Right cardiac atrium (tissue), 5 donors: ENCODE data around the gene CD33. TPM values are rescaled to one million over a fixed set of nuclear protein-coding genes. Genes with fewer than 3 reads are reported as not detected.
"Not testable (repeated sequence)": the region's sequence is repeated elsewhere in the genome, so short reads cannot be mapped to it uniquely, and the experiment has no call there.

Source experiments
- ATAC-seq, 2 donors: fragments of 200-7000 bp; cut with Tn5 transposase; one replicate each; pipeline versions ENCODE4 v1.8.0 to v1.9.1; 2020; ENCODE audit warnings: moderate library complexity in 2 of 2, mild to moderate bottlenecking in 1 of 2
- DNase-seq, 3 donors: peaks; one replicate each; pipeline ENCODE4 v3.0.0-alpha.2; 2020
- H3K27ac ChIP-seq: one replicate; pipeline ENCODE4 v1.5.1; 2013; ENCODE audit warnings: mild to moderate bottlenecking, low read length, control low read depth, moderate library complexity
- H3K27me3 ChIP-seq: one replicate; pipeline ENCODE4 v1.6.1; 2013; ENCODE audit not compliant: control insufficient read depth, insufficient read depth
- H3K4me1 ChIP-seq: one replicate; pipeline ENCODE4 v1.6.1; 2013; ENCODE audit warnings: low read length; ENCODE audit not compliant: control insufficient read depth, insufficient read depth
- H3K4me3 ChIP-seq: one replicate; pipeline ENCODE4 v1.5.1; 2013; ENCODE audit warnings: low read length, control low read depth
- H3K9me3 ChIP-seq: one replicate; pipeline ENCODE4 v1.6.1; 2013; ENCODE audit warnings: low read length; ENCODE audit not compliant: control insufficient read depth
- WGBS: extraction: QIAGEN DNeasy Blood & Tissue Kit; methylation state at CpG from one replicate; pipeline ENCODE4 v1.1.7; 2013; 5-methylcytosine and 5-hydroxymethylcytosine counted together
- intact Hi-C, 4 donors: fragments of 100-400 bp; cut with DNase I; formaldehyde crosslinking; loops; one replicate each; pipeline versions ENCODE4 v1.11.0 to v1.14.0; 2022 to 2023
- long read RNA-seq, 4 donors: library from polyadenylated mRNA; unstranded; transcript quantifications; one replicate each; pipeline ENCODE4 v2.0.0, GENCODE V29; 2020 to 2021
- polyA plus RNA-seq: library from polyadenylated mRNA; stranded (reverse); fragments of 200-250 nt; gene quantifications from one replicate; pipeline ENCODE4 v1.2.3, GENCODE V29; 2013
- total RNA-seq, 4 donors: library from RNA; stranded (reverse); fragmentation: NEBNext Ultra II Directional; extraction: Animal tissue kit (Norgen Biotek cat#: 25700); gene quantifications; one replicate each; pipeline ENCODE4 v1.2.1, GENCODE V29; 2021
- donor health status: healthy with polysubstance abuse.
- donor health status: DM: no; HTN: yes; CAD: no.
- donor health status: DM: no; HTN: no; CAD: no.
- donor health status: DM: no; HTN: yes; CAD: no; lungs with severe emphysema.
- donor health status: DM: yes; HTN: yes; CAD: no.

The CD33 gene
- total RNA-seq (1 to 10 TPM; 2.3 to 6.0 (median 4.1) TPM), polyA plus RNA-seq (2.4 TPM)
- long read RNA-seq, donor 1 = 0 reads
- long read RNA-seq, donor 2, partial matches to known transcripts = 1 of 1 reads
- long read RNA-seq, donor 2, other reads (novel, unspliced or antisense) = 0 of 1 reads
- long read RNA-seq, donor 3, partial matches to known transcripts = 0 of 3 reads
- long read RNA-seq, donor 3, other reads (novel, unspliced or antisense) = 3 of 3 reads
- long read RNA-seq, donor 4 = 0 reads

GRCh38 chr19:51224898-51225393 is at the start of gene CD33:
Gene CD33 (plus strand): TSS chr19:51225080. CDS start chr19:51225119, 39 bp downstream.
- H3K4me3 ChIP-seq, H3K4me1 ChIP-seq, H3K27me3 ChIP-seq, intact Hi-C loops, H3K9me3 ChIP-seq, H3K27ac ChIP-seq: not testable (repeated sequence)
- peak; percentile 59 to 71 for ATAC-seq
- WGBS = 60% methylated on average over 11 of the region's 11 CpGs
- DNase-seq = peak; percentile 17 to 65 (median 56)

DNA sequence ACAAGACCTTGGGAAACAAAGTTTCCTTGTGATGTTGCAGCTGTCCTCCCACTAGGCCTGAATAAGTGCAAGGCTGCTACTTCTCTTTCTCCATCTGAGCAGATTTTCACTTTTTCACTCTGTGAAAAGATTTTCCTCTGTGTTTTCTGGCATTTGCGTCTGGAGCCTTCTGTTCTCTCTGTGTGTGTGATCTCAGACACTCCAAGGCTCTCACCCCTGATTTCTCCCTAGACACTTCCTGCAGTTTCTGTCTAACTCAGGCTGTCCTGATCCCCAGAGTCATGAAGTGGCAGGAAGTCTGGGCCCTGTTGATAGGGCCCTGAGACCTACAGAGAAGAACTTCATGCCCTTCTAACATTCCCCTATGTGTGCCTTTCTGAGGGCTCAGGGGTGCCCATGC is 45.6 kb upstream of the CD33 start:
- WGBS = 21% methylated on average over 1 of the region's 1 CpG
- no peaks in the 10 kb centered on the region for H3K9me3 ChIP-seq
- intact Hi-C loops = no loop called here
- no peaks in the 10 kb centered on the region for H3K27me3 ChIP-seq
- H3K4me1 ChIP-seq = no peaks in the 10 kb centered on the region
- ATAC-seq = no peak
- no peak overlapping the region for H3K4me3 ChIP-seq
- H3K27ac ChIP-seq = no peak overlapping the region
- no peak for DNase-seq

- Histone ChIP-seq H3K27ac (no peak overlapping the region), H3K9me3 (no peaks in the 10 kb centered on the region), H3K4me1 (no peaks in the 10 kb centered on the region), H3K4me3 (no peak overlapping the region), H3K27me3 (no peaks in the 10 kb centered on the region)
- 93% methylated on average over 39 of the region's 39 CpGs for WGBS
- no peak for ATAC-seq
- intact Hi-C loops = no loop called here
- DNase-seq = no peak
These were observed 43.4 kb upstream of the CD33 start for GRCh38 chr19:51181377-51181912.

GRCh38 chr19:51181913-51182419 is 42.9 kb upstream of the CD33 start:
- intact Hi-C loops = no loop called here
- no peaks in the 10 kb centered on the region for H3K27me3 ChIP-seq
- H3K4me3 ChIP-seq = no peak overlapping the region
- H3K27ac ChIP-seq = no peak overlapping the region
- H3K9me3 ChIP-seq = no peaks in the 10 kb centered on the region
- WGBS = 55% methylated on average over 31 of the region's 31 CpGs
- peak in 1 of 3 donors; percentile 62 for DNase-seq
- H3K4me1 ChIP-seq = no peaks in the 10 kb centered on the region
- ATAC-seq = no peak

GRCh38 chr19:51183629-51184028 is 41.3 kb upstream of the CD33 start:
- no peak overlapping the region for H3K27ac ChIP-seq
- H3K4me3 ChIP-seq = no peak overlapping the region
- DNase-seq = no peak
- no peak for ATAC-seq
- WGBS = 77% methylated on average over 8 of the region's 8 CpGs
- intact Hi-C loops = no loop called here
- H3K4me1 ChIP-seq = no peaks in the 10 kb centered on the region
- H3K27me3 ChIP-seq = no peaks in the 10 kb centered on the region
- no peaks in the 10 kb centered on the region for H3K9me3 ChIP-seq

DNA sequence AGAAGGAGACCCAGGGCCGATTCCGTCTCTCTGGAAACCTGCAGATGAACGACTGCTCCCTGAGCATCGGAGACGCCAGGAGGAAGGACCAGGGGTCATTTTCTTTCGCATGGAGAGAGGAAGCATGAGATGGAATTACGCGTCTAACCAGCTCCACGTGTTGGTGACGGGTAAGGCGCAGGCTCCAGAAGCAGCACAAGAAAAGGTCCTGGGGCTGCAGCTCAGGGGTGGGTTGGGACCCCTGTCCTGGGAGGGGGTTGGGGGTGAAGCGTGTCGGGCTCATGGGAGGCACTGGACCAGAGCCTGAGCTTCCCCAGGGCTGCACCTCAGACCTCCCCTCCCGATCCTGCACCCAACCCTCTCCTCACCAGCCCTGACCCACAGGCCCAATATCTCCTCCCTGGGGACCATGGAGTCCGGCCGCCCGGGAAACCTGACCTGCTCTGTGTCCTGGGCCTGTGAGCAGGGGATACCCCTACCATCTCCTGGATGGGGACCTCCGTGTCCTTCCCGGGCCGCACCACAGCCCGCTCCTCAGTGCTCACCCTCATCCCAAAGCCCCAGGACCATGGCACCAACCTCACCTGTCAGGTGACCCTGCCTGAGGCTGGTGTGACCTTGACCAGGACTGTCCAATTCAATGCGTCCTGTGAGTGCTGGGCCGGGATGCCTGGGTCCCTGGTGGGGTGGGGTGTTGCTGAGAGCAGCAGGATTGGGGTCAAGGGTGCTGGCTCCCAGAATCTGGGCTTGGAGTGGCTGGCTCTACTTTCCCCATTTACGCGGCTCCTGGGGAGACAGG is 39.6 kb upstream of the CD33 start:
- Histone ChIP-seq H3K9me3 (no peaks in the 10 kb centered on the region), H3K4me1 (no peaks in the 10 kb centered on the region), H3K27ac (no peak overlapping the region), H3K27me3 (no peaks in the 10 kb centered on the region), H3K4me3 (no peak overlapping the region)
- DNase-seq (no peak), ATAC-seq (no peak)
- 80% methylated on average over 25 of the region's 25 CpGs for WGBS
- intact Hi-C loops = no loop called here

DNA sequence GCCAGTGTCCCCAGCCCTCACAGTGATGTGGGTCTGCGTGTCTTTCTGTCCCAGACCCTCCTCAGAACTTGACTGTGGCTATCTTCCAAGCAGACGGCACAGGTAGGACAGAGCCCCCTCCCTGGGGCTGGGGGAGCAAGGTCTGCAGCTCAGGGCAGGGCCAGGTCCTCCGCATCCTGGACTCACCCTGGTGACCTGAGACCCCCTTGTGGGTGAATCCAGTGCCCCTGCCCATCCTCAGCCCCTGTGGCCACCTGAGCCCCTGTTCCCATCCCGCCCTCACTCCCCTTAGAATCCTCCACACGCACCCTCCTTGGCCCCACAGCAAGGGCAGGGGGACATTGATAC is 39.0 kb upstream of the CD33 start:
- DNase-seq (no peak), ATAC-seq (no peak)
- 68% methylated on average over 5 of the region's 5 CpGs for WGBS
- no peak overlapping the region for H3K27ac ChIP-seq
- intact Hi-C loops = no loop called here
- no peak overlapping the region for H3K4me3 ChIP-seq
- H3K9me3 ChIP-seq = no peaks in the 10 kb centered on the region
- no peaks in the 10 kb centered on the region for H3K4me1 ChIP-seq
- H3K27me3 ChIP-seq = no peaks in the 10 kb centered on the region

DNA sequence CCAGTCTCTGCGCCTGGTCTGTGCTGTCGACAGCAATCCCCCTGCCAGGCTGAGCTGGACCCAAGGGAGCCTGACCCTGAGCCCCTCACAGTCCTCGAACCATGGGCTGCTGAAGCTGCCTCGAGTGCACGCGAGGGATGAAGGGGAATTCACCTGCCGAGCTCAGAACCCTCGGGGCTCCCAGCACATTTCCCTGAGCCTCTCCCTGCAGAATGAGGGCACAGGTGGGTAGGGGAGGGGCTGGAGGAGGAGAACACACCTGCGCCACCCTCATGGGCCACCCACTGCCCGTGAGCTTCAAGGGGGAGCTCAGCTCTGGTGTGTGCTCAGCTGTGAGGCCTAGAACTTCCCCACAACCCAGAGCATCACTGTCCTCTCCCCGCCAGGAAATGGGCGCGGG is 38.6 kb upstream of the CD33 start:
- Histone ChIP-seq H3K27ac (no peak overlapping the region), H3K4me1 (no peaks in the 10 kb centered on the region), H3K4me3 (no peak overlapping the region), H3K27me3 (no peaks in the 10 kb centered on the region), H3K9me3 (no peaks in the 10 kb centered on the region)
- 67% methylated on average over 13 of the region's 13 CpGs for WGBS
- DNase-seq = no peak
- intact Hi-C loops = no loop called here
- ATAC-seq = no peak

DNA sequence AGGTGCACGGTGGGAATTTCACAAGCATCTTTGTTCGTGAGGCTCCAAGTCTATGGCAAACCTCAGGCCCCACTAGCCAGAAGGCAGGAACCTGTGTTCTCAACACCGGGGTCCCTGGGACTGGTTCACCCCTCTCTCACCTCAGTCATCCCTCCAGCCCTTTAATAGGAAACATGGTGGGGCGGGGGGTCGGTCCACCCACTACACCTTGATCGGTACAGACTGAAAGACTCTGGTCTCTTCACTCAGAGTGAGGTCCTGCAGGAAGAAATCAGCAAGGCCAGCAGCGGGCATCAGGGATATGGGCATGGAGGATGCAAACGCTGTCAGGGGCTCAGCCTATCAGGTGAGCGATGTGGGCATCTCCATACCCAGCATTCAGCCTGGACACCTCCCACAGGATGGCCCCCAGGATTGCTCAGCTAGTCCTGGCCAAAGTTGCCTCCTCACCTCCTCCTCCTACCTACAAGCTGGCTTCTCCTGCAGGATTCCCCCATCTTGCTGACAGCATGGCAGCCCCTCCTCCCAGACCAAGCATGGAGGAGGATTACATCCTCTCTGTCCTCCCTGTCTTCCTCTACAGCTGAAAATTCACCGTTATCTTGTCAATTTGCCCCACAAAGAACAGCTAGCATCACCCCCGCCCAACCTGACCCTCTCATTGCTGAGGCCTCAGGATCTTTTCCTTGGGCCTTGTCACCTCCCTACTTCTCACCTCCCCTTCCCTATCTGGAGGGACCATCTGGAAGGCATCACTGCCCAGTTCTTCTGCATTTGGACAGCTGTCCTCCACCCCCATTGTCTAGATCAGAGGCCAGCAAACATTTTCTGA is 37.3 kb upstream of the CD33 start:
- H3K9me3 ChIP-seq = no peaks in the 10 kb centered on the region
- H3K4me3 ChIP-seq = no peak overlapping the region
- DNase-seq (no peak), ATAC-seq (no peak)
- no peaks in the 10 kb centered on the region for H3K4me1 ChIP-seq
- WGBS = 81% methylated on average over 11 of the region's 11 CpGs
- H3K27me3 ChIP-seq = no peaks in the 10 kb centered on the region
- intact Hi-C loops = no loop called here
- no peak overlapping the region for H3K27ac ChIP-seq

DNA sequence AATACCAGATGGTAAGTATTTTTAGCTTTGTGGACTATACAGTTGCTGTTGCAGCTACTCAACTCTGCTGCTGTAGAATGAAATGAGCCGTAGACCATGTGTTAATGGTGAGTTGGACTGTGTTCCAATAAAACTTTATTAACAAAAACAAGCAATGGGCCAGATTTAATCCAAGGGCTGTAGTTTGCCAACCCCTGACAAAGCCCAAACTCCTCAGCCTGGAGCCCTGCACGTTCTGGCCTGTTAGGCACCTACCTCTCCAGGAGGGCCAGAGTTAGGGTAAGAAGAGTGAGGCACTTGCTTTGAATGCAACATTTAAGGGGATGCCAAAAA is 36.7 kb upstream of the CD33 start:
- Histone ChIP-seq H3K9me3 (no peaks in the 10 kb centered on the region), H3K4me1 (no peaks in the 10 kb centered on the region), H3K27ac (no peak overlapping the region), H3K4me3 (no peak overlapping the region), H3K27me3 (no peaks in the 10 kb centered on the region)
- intact Hi-C loops = no loop called here
- WGBS = 78% methylated on average over 2 of the region's 2 CpGs
- DNase-seq = no peak
- ATAC-seq = no peak

DNA sequence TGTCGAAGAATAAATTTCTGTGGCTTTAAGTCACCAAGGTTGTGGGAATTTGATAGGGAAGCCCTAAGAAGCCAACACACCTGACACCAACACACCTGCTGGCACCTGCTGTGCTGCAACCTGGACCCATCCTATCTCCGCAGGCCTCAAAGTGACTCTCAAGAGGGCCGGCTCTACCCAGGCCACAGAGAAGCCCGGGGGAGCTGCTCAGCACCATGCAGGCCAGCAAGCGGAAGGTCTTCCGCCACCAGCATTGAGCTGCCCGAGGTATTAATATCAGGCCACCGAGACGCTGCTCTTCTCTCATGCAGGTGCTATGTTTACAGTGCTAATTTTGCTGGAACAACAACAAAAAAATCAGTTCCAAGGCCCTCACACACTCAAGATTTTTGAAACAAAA is 32.2 kb upstream of the CD33 start:
- DNase-seq = no peak
- intact Hi-C loops = no loop called here
- H3K4me1 ChIP-seq = no peaks in the 10 kb centered on the region
- H3K9me3 ChIP-seq = no peaks in the 10 kb centered on the region
- H3K4me3 ChIP-seq = no peak overlapping the region
- no peak overlapping the region for H3K27ac ChIP-seq
- no peak for ATAC-seq
- 86% methylated on average over 9 of the region's 9 CpGs for WGBS
- H3K27me3 ChIP-seq = no peaks in the 10 kb centered on the region
